Stimulated activated CD4-positive, alpha-beta T cell treated with anti-CD3 and anti-CD28 coated beads, Interleukin-15, amount 100 ng/mL, for 1 hour (primary cell): Measurements from ENCODE around the gene LAMB3.
A peak's percentile ranks its signal among the peaks of the same experiment; 100 is the strongest.
"Not testable (repeated sequence)": the region's sequence is repeated elsewhere in the genome, so short reads cannot be mapped to it uniquely, and the experiment has no call there.

Experiments
- DNase-seq, 2 donors: peaks; one replicate each; pipeline ENCODE4 v3.0.0-alpha.2; 2020; ENCODE audit warnings: low read depth in 1 of 2, low spot score in 1 of 2

The LAMB3 gene

GRCh38 chr1:209652121-209652735 lies at the start of gene LAMB3:
LAMB3 (minus strand) TSS chr1:209652425; CDS start chr1:209650944, 1,481 bp downstream.
- no peak for DNase-seq

- DNase-seq = not testable (repeated sequence)
Measured at GRCh38 chr1:209700686-209701085, 48.5 kb upstream of the LAMB3 start.

- DNase-seq = no peak
Measured at GRCh38 chr1:209697126-209697525, 44.9 kb upstream of the LAMB3 start.

- DNase-seq = no peak
Measured at GRCh38 chr1:209696673-209697072, 44.4 kb upstream of the LAMB3 start.

GRCh38 chr1:209692745-209693504 lies 40.7 kb upstream of the LAMB3 start:
- peak; percentile 31 to 51 for DNase-seq

GRCh38 chr1:209692296-209692695 lies 40.1 kb upstream of the LAMB3 start:
- DNase-seq = no peak

GRCh38 chr1:209691237-209691636 lies 39.0 kb upstream of the LAMB3 start:
- DNase-seq = no peak

GRCh38 chr1:209689477-209689876 lies 37.3 kb upstream of the LAMB3 start:
- DNase-seq = no peak

GRCh38 chr1:209688746-209689234 lies 36.6 kb upstream of the LAMB3 start:
- no peak for DNase-seq

GRCh38 chr1:209686322-209686721 lies 34.1 kb upstream of the LAMB3 start:
- no peak for DNase-seq

- no peak for DNase-seq
Measured at GRCh38 chr1:209685821-209686220, 33.6 kb upstream of the LAMB3 start.

- DNase-seq = no peak
Measured at GRCh38 chr1:209678981-209679539, 26.8 kb upstream of the LAMB3 start.

GRCh38 chr1:209675565-209676154 lies 23.4 kb upstream of the LAMB3 start:
- DNase-seq = no peak

- peak in 1 of 2 donors; percentile 24 for DNase-seq
Measured at GRCh38 chr1:209674957-209675564, 22.8 kb upstream of the LAMB3 start, which contains the start of gene G0S2. G0S2 (plus strand) TSS chr1:209675412; CDS start chr1:209675685, 273 bp downstream.

GRCh38 chr1:209673631-209674417 lies 21.6 kb upstream of the LAMB3 start:
- DNase-seq = no peak

GRCh38 chr1:209672705-209673630 lies 20.7 kb upstream of the LAMB3 start:
- DNase-seq = no peak

GRCh38 chr1:209670441-209671082 lies 18.3 kb upstream of the LAMB3 start:
- no peak for DNase-seq

GRCh38 chr1:209667708-209668107 lies 15.5 kb upstream of the LAMB3 start:
- no peak for DNase-seq

GRCh38 chr1:209667103-209667502 lies 14.9 kb upstream of the LAMB3 start:
- DNase-seq = no peak
